Ammon's horn (tissue), 1 donor: Measurements from ENCODE around the gene KNSTRN.
A peak's percentile ranks its signal among the peaks of the same experiment; 100 is the strongest.

Experiments
- DNase-seq: peaks from one replicate; pipeline ENCODE4 v3.0.0-alpha.2; 2016; ENCODE audit warnings: low spot score

The KNSTRN gene

GRCh38 chr15:40382580-40383456, at the start of gene KNSTRN:
Gene KNSTRN (plus strand): TSS chr15:40382721. CDS start chr15:40382836, 115 bp downstream.
- DNase-seq = peak; percentile 94

- peak; percentile 86 for DNase-seq
Measured at GRCh38 chr15:40333922-40334492, 48.5 kb upstream of the KNSTRN start.

- no peak for DNase-seq
Measured at GRCh38 chr15:40334541-40334940, 48.0 kb upstream of the KNSTRN start.

GRCh38 chr15:40334941-40335795, 47.4 kb upstream of the KNSTRN start:
- DNase-seq = no peak

- DNase-seq = no peak
Measured at GRCh38 chr15:40335938-40336743, 46.4 kb upstream of the KNSTRN start.

- no peak for DNase-seq
Measured at GRCh38 chr15:40336744-40337122, 45.8 kb upstream of the KNSTRN start.

- no peak for DNase-seq
Measured at GRCh38 chr15:40337597-40337996, 44.9 kb upstream of the KNSTRN start.

- peak; percentile 78 for DNase-seq
Measured at GRCh38 chr15:40338041-40338657, 44.4 kb upstream of the KNSTRN start.

GRCh38 chr15:40338921-40339620, 43.5 kb upstream of the KNSTRN start:
- DNase-seq = peak; percentile 83

GRCh38 chr15:40339621-40339945, 42.9 kb upstream of the KNSTRN start:
- DNase-seq = no peak

GRCh38 chr15:40340038-40340739, 42.3 kb upstream of the KNSTRN start:
- DNase-seq = peak; percentile 67

GRCh38 chr15:40340740-40341400, 41.7 kb upstream of the KNSTRN start, which contains the start of gene CCDC9B:
Gene CCDC9B (minus strand): TSS chr15:40340939. CDS start chr15:40340819, 120 bp downstream.
- DNase-seq = peak; percentile 92

GRCh38 chr15:40342416-40343320, 39.9 kb upstream of the KNSTRN start:
- no peak for DNase-seq

GRCh38 chr15:40343512-40343911, 39.0 kb upstream of the KNSTRN start:
- no peak for DNase-seq

- no peak for DNase-seq
Measured at GRCh38 chr15:40344217-40344616, 38.3 kb upstream of the KNSTRN start.

GRCh38 chr15:40344631-40345120, 37.8 kb upstream of the KNSTRN start:
- peak; percentile 86 for DNase-seq

- no peak for DNase-seq
Measured at GRCh38 chr15:40345225-40345866, 37.2 kb upstream of the KNSTRN start.
